Pulmonary artery endothelial cell (primary cell): Measurements from ENCODE around the gene ACSM2B. TPM values are rescaled to one million over a fixed set of nuclear protein-coding genes. Genes with fewer than 3 reads are reported as not detected.
"Not testable (repeated sequence)": the region's sequence is repeated elsewhere in the genome, so short reads cannot be mapped to it uniquely, and the experiment has no call there.

Source experiments
- DNase-seq: peaks from one replicate; pipeline ENCODE4 v3.0.0-alpha.2; 2011; ENCODE audit warnings: low read depth, low spot score
- total RNA-seq: library from RNA; depleted of rRNA; stranded (reverse); fragments of >200 nt; gene quantifications from 2 replicates; pipeline ENCODE4 v1.2.3, GENCODE V29; 2014

Gene ACSM2B
- total RNA-seq, 1 donor from 2014 or later = not detected

DNA sequence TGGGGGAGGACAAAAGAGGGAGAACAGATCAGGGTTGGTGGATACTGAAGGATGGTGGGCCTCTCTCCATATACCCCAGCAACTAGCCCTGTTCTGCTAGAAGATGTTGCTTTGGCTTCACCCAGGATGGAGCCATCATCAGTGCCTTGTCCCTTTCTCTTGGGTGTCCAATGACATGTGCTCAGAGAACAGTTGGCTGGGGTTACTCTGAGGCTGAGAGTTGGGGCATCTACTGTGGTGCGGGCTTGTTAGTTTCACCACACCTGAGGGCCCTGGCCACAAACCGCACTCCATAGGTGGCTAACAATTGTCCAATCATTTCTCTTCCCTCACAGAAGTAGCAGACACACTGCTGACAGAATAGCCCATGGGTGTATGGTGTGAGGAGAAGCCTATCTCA, 18.9 kb upstream of the ACSM2B start:
- not testable (repeated sequence) for DNase-seq

DNA sequence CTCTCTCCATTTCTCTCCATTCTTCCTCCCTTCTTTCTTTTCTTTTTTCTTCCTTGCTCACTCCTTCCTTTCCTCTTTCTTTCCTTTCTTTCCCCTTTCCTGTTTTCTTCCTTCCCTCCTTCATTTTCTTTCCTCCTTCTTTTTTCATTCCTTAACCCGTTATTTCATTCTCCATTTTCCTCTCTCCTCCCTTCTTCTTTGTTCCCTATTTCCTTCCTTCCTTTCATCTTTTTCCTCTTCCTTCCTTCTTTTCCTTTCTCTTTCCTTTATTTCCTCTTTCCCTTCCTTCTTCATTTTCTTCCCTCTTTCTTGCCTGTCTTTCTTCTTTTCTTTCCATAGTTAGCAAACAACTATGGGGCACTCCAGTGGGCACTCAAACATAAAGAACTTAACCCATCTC, 16.6 kb upstream of the ACSM2B start:
- not testable (repeated sequence) for DNase-seq

DNA sequence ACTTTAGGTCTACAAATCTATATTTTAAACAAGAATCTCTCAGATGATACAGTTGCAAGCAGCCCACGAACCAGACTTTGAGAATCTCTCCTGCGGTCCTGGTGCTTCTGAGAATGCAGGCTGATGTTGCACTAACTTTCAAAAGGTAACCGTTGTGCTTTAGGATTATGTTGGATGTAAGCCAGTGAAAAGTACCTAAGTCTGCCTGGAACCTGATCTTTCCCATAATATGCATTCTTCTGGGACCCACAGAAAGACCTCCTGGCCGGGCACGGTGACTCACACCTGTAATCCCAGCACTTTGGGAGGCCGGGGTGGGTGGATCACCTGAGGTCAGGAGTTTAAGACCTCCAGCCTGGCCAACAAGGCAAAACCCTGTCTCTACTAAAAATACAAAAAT, 13.3 kb upstream of the ACSM2B start:
- not testable (repeated sequence) for DNase-seq

DNA sequence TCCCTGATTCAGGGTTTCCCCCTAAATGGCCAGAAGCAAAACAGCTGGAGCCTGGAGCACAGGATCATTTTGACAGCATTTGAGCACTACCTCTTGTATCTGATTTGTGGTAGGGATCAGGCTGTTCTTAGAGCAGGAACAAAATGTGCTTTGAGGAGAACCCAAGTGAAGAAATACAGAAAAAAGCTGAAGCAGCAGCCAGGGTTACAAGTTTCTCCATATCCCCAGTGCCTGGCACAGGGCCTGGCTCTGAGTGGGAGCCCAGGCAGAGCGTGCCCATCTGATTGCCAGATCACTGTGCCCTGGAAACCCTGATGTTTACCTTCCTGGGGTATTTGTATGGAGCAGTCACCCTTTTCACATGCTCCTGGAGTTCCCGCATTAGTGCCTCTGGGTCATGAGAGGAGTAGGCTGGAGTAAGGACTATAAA, 11.5 kb upstream of the ACSM2B start:
- not testable (repeated sequence) for DNase-seq

DNA sequence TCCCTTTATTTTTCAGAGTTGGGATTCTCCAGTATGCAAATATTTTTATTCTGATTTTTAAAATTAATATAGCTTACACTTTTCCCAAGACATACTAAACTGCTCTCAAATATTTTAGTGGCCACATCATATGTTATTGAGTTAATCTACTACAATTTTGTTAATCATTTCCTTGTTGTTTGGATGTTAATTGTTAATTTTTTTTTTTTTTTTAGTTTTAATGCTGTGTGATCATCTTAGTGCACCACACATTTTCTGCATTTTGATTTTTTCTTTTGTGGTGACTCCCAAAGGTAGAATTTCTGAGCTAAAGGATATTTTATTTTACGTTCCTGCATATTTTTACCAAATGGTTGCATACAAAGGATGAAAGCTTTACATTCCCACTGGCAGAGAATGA, 10.5 kb upstream of the ACSM2B start:
- DNase-seq = not testable (repeated sequence)

DNA sequence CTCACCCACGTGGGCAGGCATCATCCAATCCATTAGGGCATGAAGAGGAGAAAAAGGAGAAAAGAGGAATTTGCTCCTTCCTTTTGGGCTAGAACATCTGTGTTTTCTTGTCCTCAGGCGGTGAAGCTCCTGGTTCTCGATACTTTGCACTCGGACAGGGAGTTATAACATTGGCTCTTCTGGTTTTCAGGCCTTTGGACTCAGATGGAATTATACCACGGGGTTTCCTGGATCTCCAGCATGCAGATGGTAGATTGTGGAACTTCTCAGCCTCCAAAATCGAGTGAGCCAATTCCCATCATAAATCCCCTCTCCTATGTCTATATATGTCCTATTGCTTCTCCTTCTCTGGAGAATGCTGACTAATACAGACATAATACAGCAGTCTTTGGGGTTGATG, 9.9 kb upstream of the ACSM2B start:
- not testable (repeated sequence) for DNase-seq

DNA sequence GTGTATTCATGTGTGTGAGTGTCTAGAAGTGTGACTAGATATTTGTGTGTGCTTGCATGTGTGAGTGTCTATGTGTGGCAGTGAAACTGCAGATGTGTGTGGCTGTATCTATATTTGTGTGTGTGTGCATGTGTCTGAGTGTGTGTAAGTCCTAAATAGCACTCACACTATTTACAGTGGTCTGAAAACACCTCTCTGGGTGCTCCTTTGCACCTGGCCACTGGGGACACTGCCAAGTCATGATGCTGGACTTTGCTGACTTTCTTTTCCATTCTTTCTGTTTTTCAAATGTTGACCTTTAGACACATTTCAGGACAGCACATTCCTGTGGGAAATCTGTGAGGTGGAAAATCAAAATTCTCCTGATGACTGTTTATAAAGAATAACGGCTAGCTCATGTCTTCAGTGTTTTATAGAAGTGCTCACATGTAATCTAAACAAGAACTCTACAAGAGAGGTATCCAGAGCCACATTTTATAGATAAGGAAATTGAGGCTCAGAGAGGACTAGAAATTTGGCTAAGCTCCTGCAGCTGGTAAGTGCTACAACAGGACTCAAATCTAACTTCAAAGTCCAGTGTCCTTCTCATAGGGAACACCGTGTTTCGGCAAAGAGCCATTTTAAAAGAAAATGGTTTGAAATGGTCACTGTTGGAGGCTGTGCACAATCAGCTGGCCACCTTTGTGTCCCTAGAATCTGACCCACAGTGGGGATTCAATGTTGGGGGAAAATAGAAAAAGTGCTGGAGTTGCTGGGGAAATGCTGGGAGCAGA, 4.5 kb upstream of the ACSM2B start:
- DNase-seq = not testable (repeated sequence)

DNA sequence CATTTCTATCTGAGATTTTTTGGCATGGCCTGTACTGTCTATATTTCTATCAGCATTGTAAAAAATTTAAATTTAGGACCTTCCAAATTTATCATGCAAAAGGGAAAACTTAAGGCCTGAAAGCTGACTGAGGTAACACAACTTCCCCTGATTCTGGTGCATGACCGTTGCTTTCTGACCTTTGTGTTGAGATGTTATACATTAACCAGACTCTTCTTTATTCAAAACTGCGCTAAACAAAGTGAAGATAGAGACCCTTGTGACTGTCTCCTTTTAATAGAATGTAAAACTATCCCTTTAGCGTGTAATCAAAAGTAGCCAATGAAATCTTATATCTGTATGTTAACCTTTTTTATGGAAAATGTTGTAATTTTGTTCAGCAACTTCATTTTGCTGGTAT, 1.9 kb upstream of the ACSM2B start:
- not testable (repeated sequence) for DNase-seq

DNA sequence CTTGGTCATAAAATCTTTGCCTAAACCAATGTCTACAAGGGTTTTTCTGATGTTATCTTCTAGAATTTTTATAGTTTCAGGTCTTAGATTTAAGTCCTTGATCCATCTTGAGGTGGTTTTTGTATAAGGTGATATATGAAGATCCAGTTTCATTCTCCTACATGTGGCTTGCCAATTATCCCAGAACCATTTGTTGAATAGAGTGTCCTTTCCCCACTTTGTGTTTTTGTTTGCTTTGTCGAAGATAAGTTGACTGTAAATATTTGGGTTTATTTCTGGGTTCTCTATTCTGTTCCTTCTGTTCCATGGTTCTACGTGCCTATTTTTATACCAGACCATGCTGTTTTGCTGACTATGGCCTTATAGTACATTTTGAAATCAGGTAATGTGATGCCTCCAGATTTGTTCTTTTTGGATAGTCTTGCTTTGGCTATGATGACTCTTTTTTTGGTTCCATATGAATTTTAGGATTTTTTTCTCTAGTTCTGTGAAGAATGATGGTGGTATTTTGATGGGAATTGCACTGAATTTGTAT, 7.0 kb downstream of the ACSM2B start:
- not testable (repeated sequence) for DNase-seq

DNA sequence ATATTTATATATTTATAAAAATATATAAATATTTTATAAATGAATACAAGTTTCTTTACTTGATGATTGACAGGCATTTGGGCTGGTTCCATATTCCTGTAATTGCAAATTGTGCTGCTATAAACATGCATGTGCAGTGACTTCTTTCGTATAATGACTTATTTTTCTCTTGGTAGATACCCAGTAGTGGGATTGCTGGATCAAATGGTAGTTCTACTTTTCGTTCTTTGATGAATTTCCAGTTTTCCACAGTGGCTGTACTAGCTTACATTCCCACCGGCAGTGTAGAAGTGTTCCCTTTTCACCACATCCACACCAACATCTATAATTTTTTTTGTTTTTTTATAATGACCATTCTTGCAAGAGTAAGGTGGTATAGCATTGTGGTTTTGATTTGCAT, 7.8 kb downstream of the ACSM2B start:
- DNase-seq = no peak

DNA sequence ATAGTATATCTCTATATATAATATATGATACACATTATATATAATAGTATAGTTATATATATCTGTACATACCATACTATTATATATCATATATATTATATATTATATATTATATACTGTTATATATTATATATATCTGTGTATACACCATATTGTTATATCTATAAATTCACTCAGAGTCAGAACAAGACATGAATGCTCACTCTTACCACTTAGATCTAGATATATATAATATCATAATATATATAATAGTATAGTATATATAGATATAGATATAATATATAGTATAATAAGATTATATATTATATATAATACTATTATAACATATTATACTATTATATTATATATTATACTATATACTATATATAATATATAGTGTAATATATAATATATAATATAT, 9.3 kb downstream of the ACSM2B start:
- DNase-seq = no peak

DNA sequence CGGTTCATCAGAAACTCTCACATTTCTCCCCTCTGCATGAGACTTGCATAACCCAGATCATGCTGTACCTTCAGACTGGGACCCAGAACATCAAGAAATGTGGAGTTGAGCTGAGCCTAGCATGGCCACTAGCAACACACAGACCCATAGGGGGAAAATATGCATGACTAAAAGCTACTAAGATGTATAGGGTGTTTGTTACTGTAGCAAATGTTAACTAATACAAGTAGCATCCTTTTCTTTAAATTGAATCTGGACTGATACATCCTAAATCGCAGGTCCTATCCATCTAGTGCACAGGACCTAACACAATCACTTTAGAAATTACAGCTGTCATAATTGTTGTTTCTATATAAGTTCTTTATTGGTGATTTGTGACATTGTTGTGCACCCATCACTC, 10.8 kb downstream of the ACSM2B start:
- not testable (repeated sequence) for DNase-seq

DNA sequence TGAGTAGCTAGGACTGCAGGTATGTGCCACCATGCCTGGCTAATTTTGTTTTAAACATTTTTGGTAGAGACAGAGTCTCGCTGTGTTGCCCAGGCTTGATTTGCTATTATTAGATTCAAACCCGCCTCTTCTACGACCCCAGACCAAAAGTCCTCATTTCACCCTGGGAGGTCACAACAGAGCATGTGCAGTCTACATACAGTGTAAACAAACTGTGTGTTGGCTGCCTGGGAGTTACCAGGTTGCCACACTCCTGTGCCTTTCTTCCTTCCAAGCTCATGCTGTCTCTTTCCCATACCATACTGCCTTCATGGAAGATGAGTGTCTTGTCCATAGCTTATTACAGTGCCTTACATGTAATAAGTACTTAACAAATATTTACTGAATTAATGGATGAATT, 11.9 kb downstream of the ACSM2B start:
- not testable (repeated sequence) for DNase-seq

DNA sequence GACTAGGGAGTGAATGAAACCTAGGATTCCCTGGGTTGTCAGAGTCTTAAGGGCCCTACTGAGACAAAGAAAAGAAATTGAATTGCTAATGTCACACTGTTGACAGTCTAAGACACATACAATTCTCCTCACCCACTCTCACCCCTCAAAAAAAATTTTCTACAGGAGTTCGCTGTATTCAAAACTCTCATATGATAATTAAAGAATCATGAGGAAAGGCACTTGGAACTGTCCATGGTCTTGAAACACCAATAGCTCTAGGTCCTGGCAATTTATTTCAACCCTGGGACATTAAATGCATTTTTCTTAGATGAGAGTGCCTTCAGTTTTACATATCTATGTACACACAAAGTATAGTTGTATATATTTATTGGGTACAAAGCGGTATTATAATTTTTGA, 20.5 kb downstream of the ACSM2B start:
- DNase-seq = not testable (repeated sequence)

DNA sequence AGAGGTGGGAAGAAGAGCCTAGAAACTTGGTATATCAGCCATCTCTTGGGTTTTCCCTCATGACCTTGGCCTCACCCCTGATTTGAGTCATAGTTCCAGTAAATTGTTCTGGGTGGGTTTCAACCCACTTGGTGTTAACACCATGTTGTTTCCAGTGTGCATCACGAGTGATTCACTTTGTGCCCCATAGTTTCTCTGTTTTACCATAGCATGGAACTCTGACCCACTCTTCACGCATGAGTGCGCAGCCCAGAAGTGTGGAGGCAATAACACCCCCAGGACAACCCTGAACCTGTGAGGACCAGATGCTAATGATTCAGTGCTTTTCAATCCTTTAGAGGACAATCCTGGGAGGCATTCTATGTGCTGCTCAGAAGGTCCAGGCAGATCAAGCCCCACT, 21.5 kb downstream of the ACSM2B start:
- not testable (repeated sequence) for DNase-seq

DNA sequence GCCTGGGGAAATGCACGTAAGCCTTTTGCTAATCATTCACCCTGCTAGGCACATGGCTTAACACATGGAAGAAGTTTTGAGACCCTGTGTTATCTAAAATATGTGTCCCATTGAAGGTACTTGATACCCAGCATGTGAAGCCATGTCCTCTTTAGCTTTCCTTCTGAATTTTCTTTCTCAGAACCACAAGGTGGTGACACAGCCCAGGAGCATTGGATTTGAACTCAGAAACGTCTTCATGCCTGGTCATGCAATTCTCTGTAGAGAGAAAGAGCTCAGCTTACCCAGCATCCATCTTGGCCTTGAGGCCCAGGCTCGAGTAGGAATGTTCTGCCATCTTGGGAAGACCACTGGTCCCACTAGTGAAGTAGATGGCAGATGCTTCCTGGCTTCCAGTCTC, 22.7 kb downstream of the ACSM2B start:
- DNase-seq = not testable (repeated sequence)

DNA sequence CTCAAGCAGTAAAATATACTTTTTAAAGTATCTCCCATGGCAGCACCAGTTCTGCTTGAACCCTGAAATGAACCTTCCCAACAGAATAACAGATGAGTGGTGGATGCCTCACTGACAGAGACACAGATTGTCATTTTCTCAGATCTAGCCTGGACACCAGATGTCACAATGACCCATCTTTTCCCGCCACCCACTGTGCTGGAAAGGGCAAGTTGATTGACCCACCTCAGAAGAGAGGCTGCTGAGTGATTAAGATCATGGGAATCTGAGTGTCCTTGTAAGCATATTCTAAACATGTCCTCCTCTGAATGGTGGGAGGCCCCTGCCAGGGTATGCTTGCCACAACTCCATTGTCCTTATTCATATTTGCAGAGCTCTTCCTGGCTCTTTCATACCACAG, 29.2 kb downstream of the ACSM2B start:
- DNase-seq = not testable (repeated sequence)

DNA sequence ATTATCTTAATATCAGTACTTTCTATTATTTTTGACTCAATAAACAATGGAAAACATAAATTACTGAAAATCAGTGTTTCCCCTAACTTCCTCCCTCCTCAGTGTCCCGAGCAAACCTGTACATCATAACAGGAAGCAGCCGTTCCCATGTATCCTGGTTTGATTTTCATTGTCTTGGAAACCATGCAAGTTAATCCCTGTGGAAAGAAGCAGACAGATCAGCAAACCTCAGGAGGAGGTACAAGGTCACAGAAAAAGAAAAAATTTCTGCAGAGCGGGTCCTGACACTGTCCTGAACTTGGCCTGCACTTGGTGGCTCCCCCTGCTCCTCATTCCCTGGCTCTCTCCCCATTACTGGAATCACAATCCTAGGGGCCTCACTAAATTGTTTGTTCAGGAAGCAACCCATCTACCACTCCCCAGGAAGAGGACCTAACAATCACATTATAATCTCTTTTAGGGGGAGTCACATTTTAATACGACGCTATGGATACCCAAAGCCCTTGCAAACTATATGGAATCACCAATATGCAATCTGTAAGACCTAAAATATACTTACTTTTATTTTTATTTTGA, 29.8 kb downstream of the ACSM2B start:
- not testable (repeated sequence) for DNase-seq

DNA sequence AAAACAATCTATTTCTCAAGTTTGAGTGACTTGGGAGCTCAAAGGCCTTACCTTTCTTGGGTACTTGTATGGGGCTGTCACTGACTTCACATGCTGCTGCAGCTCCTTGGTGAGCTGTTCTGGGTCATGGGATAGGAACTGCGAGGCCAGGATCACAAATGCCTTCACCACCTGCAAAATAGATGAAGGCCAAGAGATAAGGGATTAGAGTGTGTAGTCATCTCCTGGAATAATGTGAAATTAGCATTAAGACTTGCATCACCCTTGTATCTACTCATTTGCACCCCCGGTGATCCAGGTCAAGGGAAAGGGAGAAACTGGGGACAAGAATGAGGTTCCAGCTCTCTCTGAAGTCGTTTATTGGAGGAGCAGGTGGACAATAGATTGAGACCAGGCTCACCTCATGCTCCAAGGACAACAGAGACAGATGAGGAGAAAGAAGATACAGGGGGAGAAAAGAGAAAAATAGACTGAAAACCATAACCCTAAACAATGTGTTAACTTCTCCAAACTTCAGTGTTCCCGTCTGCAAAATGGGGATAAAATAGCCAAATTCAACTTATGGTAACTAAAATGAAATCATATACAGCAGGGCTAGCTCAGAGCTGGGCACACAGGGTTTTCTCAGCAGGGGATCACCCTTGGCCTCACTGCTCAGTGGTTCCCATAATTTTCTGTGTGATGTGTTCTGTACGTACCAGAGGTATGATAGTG, 35.4 kb downstream of the ACSM2B start:
- DNase-seq = not testable (repeated sequence)

DNA sequence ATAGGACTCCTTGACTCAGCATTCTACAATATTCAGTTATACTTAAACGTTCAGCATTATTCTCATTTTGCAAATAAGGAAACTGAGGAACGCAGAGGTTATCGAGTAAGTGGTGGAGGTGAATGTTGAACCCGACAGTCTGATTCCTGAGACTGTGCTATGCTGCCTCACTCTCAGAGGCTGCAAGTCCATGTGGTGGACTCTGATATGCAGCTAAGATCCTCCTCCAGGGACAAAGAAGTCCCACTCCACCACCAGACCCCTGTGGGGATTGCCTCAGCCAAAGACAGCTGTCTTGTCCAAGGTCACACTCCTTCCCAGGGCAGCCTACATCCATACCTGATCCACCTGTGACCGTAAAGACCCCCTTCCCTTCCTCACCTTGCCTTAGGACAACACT, 37.5 kb downstream of the ACSM2B start:
- no peak for DNase-seq

DNA sequence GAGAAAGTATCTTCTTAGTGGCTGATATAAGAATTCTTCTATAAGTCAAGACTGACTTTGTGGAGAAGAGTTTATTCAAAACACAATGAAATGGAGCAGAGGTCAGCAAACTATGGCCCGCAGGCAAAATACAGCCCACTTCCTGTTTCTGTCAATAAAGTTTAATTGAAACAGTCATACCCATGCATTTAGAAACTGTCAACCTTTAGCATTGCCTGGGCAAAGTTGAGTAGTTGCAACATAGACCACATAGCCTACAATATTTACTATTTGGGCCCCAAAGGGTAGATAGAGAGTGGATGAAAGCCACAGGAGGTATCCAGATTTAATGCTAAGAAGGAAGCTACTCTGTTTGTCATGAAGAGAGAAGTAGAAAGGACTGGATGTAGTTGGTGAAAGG, 38.0 kb downstream of the ACSM2B start:
- DNase-seq = no peak

DNA sequence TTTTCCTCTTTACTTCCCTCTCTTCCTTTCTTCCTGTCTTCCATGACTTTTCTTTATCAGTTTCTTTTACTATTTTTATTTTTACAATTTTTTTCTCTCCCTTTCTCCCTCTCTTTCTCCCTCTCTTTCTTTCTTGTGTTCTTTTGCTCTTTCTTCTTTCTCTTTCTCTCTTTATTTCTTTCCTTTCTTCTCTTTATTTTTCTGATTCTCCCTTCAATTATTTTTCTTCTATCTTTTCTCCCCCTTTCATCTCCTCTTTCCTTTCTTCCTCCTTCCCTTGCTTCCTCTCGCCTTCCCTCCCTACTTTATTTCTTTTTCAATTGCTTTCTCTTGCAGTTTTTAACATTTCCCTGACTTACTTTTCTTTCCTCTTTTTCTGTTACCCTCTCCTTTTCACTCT, 39.5 kb downstream of the ACSM2B start:
- not testable (repeated sequence) for DNase-seq
